ENCODE data around the gene CISH.

DNA sequence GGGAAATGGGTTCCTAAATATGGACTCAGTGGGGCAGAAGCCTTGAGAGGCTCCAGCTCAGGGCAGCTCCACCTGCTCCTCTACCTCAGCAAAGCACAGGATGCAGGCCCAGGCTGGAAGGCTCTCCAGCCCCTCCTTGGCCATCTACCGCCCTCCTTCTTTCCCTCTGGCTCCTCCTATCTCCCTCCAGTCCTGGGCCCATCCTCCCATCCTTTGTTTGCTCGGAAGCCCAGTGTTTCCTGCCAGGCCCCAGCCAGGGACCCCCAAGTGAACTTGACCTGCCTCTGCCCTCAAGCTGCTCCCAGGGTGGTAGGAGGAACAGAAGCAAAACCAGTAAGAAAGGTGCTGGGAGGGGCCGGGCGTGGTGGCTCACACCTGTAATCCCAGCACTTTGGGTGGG is 25.4 kb upstream of the CISH start:
- TF ChIP-seq, protein P1, sequence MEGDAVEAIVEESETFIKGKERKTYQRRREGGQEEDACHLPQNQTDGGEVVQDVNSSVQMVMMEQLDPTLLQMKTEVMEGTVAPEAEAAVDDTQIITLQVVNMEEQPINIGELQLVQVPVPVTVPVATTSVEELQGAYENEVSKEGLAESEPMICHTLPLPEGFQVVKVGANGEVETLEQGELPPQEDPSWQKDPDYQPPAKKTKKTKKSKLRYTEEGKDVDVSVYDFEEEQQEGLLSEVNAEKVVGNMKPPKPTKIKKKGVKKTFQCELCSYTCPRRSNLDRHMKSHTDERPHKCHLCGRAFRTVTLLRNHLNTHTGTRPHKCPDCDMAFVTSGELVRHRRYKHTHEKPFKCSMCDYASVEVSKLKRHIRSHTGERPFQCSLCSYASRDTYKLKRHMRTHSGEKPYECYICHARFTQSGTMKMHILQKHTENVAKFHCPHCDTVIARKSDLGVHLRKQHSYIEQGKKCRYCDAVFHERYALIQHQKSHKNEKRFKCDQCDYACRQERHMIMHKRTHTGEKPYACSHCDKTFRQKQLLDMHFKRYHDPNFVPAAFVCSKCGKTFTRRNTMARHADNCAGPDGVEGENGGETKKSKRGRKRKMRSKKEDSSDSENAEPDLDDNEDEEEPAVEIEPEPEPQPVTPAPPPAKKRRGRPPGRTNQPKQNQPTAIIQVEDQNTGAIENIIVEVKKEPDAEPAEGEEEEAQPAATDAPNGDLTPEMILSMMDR (IDR thresholded peaks at IDR 0.05): no peak
- no peak for TF ChIP-seq POLR2A (IDR thresholded peaks at IDR 0.05)

All from testis (tissue), 2 donors.